ENCODE measurements around the gene STXBP5L.

DNA sequence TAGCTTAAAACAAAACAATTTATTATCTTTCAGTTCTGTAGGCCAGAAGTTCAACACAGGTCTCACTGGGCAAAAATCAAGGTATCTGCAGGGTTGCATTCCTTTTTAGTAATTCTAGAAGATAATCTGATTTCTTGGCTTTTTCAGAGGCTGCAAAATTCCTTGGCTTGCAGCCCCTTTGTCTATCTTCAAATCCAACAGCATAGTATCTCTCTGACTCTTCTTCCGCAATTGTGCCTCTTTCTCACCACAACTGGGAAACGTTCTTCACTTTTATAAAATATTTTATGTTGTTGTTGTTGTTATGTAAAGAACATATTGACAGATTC, 218.7 kb downstream of the STXBP5L start:
- no peak for TF ChIP-seq SP1 (CRISPR knock-in tag; conservative IDR thresholded peaks at IDR 0.05)
- no peak for TF ChIP-seq ATF2 (CRISPR knock-in tag; IDR thresholded peaks at IDR 0.05; ENCODE audit: borderline replicate concordance, low read depth)
- TF ChIP-seq, protein P1, sequence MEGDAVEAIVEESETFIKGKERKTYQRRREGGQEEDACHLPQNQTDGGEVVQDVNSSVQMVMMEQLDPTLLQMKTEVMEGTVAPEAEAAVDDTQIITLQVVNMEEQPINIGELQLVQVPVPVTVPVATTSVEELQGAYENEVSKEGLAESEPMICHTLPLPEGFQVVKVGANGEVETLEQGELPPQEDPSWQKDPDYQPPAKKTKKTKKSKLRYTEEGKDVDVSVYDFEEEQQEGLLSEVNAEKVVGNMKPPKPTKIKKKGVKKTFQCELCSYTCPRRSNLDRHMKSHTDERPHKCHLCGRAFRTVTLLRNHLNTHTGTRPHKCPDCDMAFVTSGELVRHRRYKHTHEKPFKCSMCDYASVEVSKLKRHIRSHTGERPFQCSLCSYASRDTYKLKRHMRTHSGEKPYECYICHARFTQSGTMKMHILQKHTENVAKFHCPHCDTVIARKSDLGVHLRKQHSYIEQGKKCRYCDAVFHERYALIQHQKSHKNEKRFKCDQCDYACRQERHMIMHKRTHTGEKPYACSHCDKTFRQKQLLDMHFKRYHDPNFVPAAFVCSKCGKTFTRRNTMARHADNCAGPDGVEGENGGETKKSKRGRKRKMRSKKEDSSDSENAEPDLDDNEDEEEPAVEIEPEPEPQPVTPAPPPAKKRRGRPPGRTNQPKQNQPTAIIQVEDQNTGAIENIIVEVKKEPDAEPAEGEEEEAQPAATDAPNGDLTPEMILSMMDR (IDR thresholded peaks at IDR 0.05) = no peak
- no peak for TF ChIP-seq MAX (CRISPR knock-in tag; IDR thresholded peaks at IDR 0.05)
- no peak for TF ChIP-seq ZNF416 (CRISPR knock-in tag; IDR thresholded peaks at IDR 0.05)
- TF ChIP-seq RORB (CRISPR knock-in tag; IDR thresholded peaks at IDR 0.05) = no peak
- no peak for TF ChIP-seq IRF2 (CRISPR knock-in tag; IDR thresholded peaks at IDR 0.05; ENCODE audit: borderline replicate concordance, low read depth)

All from WTC11 (cell line).